CD4-positive, alpha-beta T cell treated with Interleukin-6 at 100 ng/mL for 8 hours (primary cell): ENCODE measurements around the gene PLS1.
"Not testable (repeated sequence)": the region's sequence is repeated elsewhere in the genome, so short reads cannot be mapped to it uniquely, and the experiment has no call there.

Experiments
- DNase-seq: peaks from one replicate; pipeline ENCODE4 v3.0.0-alpha.2; 2020; ENCODE audit warnings: mixed read lengths, low spot score

PLS1 gene

GRCh38 chr3:142693136-142693853, 97.1 kb downstream of the PLS1 start:
- no peak for DNase-seq

- DNase-seq, result no peak
Observed at GRCh38 chr3:142694225-142694624, 98.0 kb downstream of the PLS1 start.

GRCh38 chr3:142705198-142705597, 109.0 kb downstream of the PLS1 start:
- DNase-seq, result no peak

- no peak for DNase-seq
Observed at GRCh38 chr3:142706321-142707127, 110.3 kb downstream of the PLS1 start.

GRCh38 chr3:142709207-142709606, 113.0 kb downstream of the PLS1 start:
- DNase-seq, result no peak

GRCh38 chr3:142714882-142715281, 118.7 kb downstream of the PLS1 start:
- DNase-seq, result not testable (repeated sequence)

- no peak for DNase-seq
Observed at GRCh38 chr3:142716102-142716501, 119.9 kb downstream of the PLS1 start.

GRCh38 chr3:142723665-142723967, 127.4 kb downstream of the PLS1 start:
- no peak for DNase-seq

GRCh38 chr3:142723968-142724681, 127.9 kb downstream of the PLS1 start, which contains the start of gene TRPC1:
Gene TRPC1 (plus strand): TSS chr3:142724034. CDS start chr3:142724560, 526 bp downstream.
- DNase-seq, result peak; percentile 86

- DNase-seq, result no peak
Observed at GRCh38 chr3:142724682-142725356, 128.6 kb downstream of the PLS1 start.

GRCh38 chr3:142725357-142725739, 129.2 kb downstream of the PLS1 start:
- DNase-seq, result no peak

GRCh38 chr3:142726017-142726416, 129.8 kb downstream of the PLS1 start:
- no peak for DNase-seq

- no peak for DNase-seq
Observed at GRCh38 chr3:142732066-142732465, 135.9 kb downstream of the PLS1 start.

- no peak for DNase-seq
Observed at GRCh38 chr3:142734834-142735233, 138.6 kb downstream of the PLS1 start.

GRCh38 chr3:142735462-142735861, 139.3 kb downstream of the PLS1 start:
- no peak for DNase-seq

GRCh38 chr3:142738396-142738795, 142.2 kb downstream of the PLS1 start:
- DNase-seq, result no peak

GRCh38 chr3:142746646-142747045, 150.5 kb downstream of the PLS1 start:
- no peak for DNase-seq

- not testable (repeated sequence) for DNase-seq
Observed at GRCh38 chr3:142750531-142750930, 154.3 kb downstream of the PLS1 start.

- not testable (repeated sequence) for DNase-seq
Observed at GRCh38 chr3:142752605-142753004, 156.4 kb downstream of the PLS1 start.

GRCh38 chr3:142754494-142754893, 158.3 kb downstream of the PLS1 start:
- DNase-seq, result no peak
